Naive thymus-derived CD8-positive, alpha-beta T cell (primary cell): ENCODE measurements around the gene ASF1B. TPM values are rescaled to one million over a fixed set of nuclear protein-coding genes. Genes with fewer than 3 reads are reported as not detected.
A peak's percentile ranks its signal among the peaks of the same experiment; 100 is the strongest.
"Not testable (repeated sequence)": the region's sequence is repeated elsewhere in the genome, so short reads cannot be mapped to it uniquely, and the experiment has no call there.

Experiments
- ATAC-seq, 2 donors: fragments of 150-1000 bp; cut with Tn5 transposase in 1 of 2; sonication (Bioruptor Pico), chemical (Tn5 transposase) in 1 of 2; 1 replicate in 1 of 2; 2 replicates in 1 of 2; pipeline ENCODE4 v1.10.0; 2021; ENCODE audit warnings: mild to moderate bottlenecking in 2 of 2, moderate library complexity in 2 of 2
- POLR2A ChIA-PET: fragments of 350-600 bp; sonication (Branson Sonifier 250); formaldehyde crosslinking; loops from one replicate; lab custom pipeline; 2021; ENCODE audit warnings: antibody characterized with exemption; lab: Charles Lee
- DNase-seq, 10 donors: peaks; one replicate each; pipeline versions ENCODE4 v3.0.0 to v3.0.0-alpha.2; 2020 to 2022
- H3K27ac Mint-ChIP-seq, 10 donors: one replicate each; pipeline ENCODE4 v1.8.0; 2020 to 2022; ENCODE audit warnings: mild to moderate bottlenecking in 10 of 10, mixed read lengths in 10 of 10, moderate library complexity in 4 of 10, inconsistent platforms in 1 of 10
- H3K27me3 Mint-ChIP-seq, 5 donors: one replicate each; pipeline ENCODE4 v1.8.0; 2021 to 2022; ENCODE audit warnings: mixed read lengths in 5 of 5
- H3K36me3 Mint-ChIP-seq, 3 donors: one replicate each; pipeline ENCODE4 v1.8.0; 2020 to 2022; ENCODE audit warnings: mixed read lengths in 3 of 3, mild to moderate bottlenecking in 2 of 3, inconsistent platforms in 1 of 3
- H3K4me1 Mint-ChIP-seq, 4 donors: one replicate each; pipeline ENCODE4 v1.8.0; 2021 to 2022; ENCODE audit warnings: mixed read lengths in 4 of 4
- H3K4me3 Mint-ChIP-seq, 10 donors: one replicate each; pipeline ENCODE4 v1.8.0; 2020 to 2022; ENCODE audit warnings: mild to moderate bottlenecking in 10 of 10, mixed read lengths in 10 of 10, moderate library complexity in 6 of 10, inconsistent platforms in 1 of 10
- H3K9me3 Mint-ChIP-seq, 9 donors: one replicate each; pipeline ENCODE4 v1.8.0; 2020 to 2022; ENCODE audit warnings: mixed read lengths in 9 of 9, mild to moderate bottlenecking in 3 of 9, inconsistent platforms in 1 of 9, moderate library complexity in 1 of 9
- polyA plus RNA-seq, 3 donors: library from polyadenylated mRNA; unstranded; fragments of 300-500 nt; fragmentation: Illumina TruSeq; gene quantifications; one replicate each; pipeline ENCODE4 v1.2.3, GENCODE V29; 2021
- total RNA-seq, 8 experiments: library from RNA in 2 of 8; stranded (reverse) in 2 of 8; gene quantifications; one replicate each; pipeline ENCODE4 v1.2.3 and lab custom pipeline; 2021 to 2026

ASF1B gene
- total and polyA plus RNA-seq, 5 experiments from 2014 or later, result 2.3 to 4.6 (median 3.7) TPM

DNA sequence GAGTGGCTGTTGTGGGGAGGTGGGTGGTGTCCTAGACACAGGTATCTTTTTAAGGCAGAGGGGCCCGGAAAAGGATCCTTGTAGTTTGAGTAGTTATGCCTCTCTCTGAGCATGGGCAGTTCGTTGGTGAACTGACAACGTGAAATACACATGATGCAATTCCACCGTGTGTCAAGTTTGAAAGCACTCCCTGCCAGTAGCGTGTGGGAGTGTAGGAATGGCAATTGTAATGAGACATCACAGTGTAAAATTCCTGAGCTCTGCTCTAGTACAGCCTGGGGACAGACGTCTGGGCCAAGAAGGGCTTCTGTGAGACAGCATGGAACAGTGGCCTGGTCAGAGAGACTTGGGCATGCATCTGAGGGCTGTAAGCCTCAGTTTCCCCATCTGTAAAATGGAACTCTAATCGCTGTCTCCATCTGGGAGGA, 10.4 kb upstream of the ASF1B start:
- DNase-seq (no peak), ATAC-seq (no peak)
- Mint-ChIP-seq H3K9me3 (no peaks in the 10 kb centered on the region), H3K27ac (peak overlapping the region in 8 of 10 donors; percentile 25 to 99 (median 74)), H3K36me3 (no peaks in the 10 kb centered on the region), H3K4me1 (peaks cover 29 to 50% (median 46%) of the 10 kb centered on the region in 4 donors), H3K4me3 (peak overlapping the region in 1 of 10 donors; percentile 14), H3K27me3 (no peaks in the 10 kb centered on the region)
- POLR2A ChIA-PET, result interaction anchor here (0.6 to 5.8 kb wide), 4 partner anchors 10 to 81 kb away, joined by 4 to 45 read pairs (median 22); partner anchors contain the start of gene ASF1B

DNA sequence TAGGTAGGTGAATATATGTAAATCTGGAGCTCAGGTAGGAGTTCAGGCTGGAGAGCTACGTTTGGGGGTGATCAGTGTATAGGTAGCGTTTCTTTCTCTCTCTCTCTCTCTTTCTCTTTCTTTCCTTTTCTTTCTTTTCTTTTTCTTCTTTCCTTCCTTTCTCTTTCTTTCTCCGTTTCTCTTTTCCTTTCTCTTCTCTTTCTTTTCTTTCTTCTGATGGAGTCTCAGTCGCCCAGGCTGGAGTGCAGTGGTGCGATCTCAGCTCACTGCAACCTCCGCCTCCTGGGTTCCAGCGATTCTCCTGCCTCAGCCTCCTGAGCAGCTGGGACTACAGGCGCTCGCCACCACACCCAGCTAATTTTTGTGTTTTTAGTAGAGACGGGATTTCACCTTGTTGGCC, 9.8 kb upstream of the ASF1B start:
- not testable (repeated sequence) for H3K9me3 Mint-ChIP-seq, ATAC-seq, H3K36me3 Mint-ChIP-seq, DNase-seq, H3K4me3 Mint-ChIP-seq, H3K27me3 Mint-ChIP-seq
- Mint-ChIP-seq H3K27ac (peak overlapping the region in 7 of 10 donors; percentile 34 to 81 (median 70)), H3K4me1 (peaks cover 30 to 55% (median 50%) of the 10 kb centered on the region in 4 donors)
- POLR2A ChIA-PET, result interaction anchor here (2.2 to 5.8 kb wide), 2 partner anchors 9 to 10 kb away, joined by 8 to 45 read pairs; partner anchors contain the start of gene ASF1B

DNA sequence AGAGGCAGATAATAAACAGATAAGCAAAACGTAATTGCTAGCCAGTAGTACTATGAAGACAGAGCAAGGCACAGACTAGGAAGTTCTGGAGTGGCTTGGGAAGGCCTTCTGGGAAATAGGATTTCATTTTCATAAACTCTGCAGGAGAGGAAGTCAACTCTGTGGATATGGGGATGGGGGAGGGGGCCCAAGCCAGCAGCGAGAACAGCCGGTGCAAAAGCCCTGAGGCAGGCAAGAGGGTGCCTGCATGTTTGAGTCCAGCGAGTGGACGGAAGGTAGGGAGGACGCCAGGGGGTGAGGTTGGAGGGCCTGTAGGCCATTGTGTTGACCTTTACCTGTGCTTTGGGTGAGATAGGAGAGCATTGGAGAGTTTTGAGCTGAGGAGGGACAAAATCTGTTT, 9.0 kb upstream of the ASF1B start:
- POLR2A ChIA-PET, result interaction anchor here (0.7 to 2.2 kb wide), 2 partner anchors 9 to 54 kb away, joined by 3 to 8 read pairs; partner anchors contain the start of gene ASF1B
- Mint-ChIP-seq H3K9me3 (no peaks in the 10 kb centered on the region), H3K4me3 (no peak overlapping the region), H3K36me3 (peaks cover 0 to 3% (median 0%) of the 10 kb centered on the region in 3 donors), H3K27ac (peak overlapping the region in 7 of 10 donors; percentile 8 to 69 (median 43)), H3K27me3 (no peaks in the 10 kb centered on the region), H3K4me1 (peaks cover 30 to 55% (median 51%) of the 10 kb centered on the region in 4 donors)
- ATAC-seq (no peak), DNase-seq (no peak)

DNA sequence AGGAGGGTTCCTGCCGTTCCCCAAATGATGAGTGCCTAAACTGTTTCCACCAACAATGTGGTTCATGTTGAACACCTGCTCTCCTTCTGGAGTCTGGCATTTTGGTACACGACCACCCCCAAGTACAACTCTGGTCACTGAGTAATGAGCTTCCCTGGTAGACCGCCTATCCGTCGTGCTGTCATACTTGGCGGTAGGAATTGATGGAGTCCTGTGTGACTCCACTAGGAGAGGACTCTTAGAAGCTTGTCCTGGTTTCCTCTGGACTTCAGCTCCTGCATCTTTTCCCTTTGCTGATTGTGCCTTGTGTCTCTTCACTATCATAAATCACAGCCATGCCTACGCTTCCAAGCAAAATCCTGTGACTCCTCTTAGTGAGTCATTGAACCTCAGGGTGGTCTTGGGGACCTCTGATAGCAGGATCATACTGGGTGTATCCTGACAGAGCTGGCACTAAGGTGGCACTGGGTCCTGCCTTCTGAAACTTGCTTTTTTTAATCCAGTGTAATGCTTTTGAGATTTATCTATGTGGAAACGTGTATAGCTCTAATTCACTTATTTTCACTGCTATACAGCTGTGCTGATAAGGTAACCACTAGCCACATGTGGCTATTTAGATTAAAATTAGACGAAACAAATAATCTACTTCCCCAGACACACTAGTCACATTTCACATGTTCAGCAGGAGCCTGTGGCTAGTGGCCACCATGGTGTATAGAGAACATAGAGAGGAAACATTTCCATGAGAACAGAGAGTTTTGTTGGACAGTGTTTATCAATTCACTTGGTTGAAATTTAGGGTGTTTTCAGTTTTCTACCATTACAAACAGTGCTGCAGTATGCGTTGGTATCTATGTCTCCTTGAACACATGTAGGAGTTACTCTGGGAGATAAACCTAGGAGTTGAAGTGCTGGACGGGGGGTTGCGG, 6.1 kb upstream of the ASF1B start:
- Mint-ChIP-seq H3K9me3 (no peaks in the 10 kb centered on the region), H3K4me3 (peak overlapping the region in 3 of 10 donors; percentile 0 to 22 (median 9)), H3K27ac (peak overlapping the region in 7 of 10 donors; percentile 11 to 74 (median 56)), H3K4me1 (peaks cover 16 to 44% (median 40%) of the 10 kb centered on the region in 4 donors), H3K36me3 (peaks cover 0 to 4% (median 3%) of the 10 kb centered on the region in 3 donors), H3K27me3 (no peaks in the 10 kb centered on the region)
- no peak for ATAC-seq
- POLR2A ChIA-PET, result interaction anchor here (0.5 kb wide), 1 partner anchor 1886 kb away, joined by 3 read pairs; no protein-coding TSS in a partner anchor
- no peak for DNase-seq

DNA sequence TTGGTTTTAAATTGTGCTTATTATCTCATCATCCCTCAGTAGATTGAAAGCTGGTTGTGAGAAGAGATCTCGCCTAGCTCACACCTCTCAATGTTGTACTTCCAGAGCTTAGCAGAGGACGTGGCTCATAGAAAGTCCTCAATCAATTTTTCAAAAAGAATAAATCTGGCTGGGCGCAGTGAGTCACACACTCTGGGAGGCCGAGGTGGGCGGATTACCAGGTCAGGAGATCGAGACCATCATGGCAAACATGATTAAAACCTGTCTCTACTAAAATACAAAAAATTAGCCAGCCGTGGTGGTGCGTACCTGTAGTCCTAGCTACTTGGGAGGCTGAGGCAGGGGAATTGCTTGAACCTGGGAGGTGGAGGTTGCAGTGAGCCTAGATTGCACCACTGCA, 4.7 kb upstream of the ASF1B start:
- H3K27ac Mint-ChIP-seq, result peak overlapping the region in 7 of 10 donors; percentile 6 to 63 (median 43)
- POLR2A ChIA-PET, result interaction anchor here (0.6 to 1.1 kb wide), 3 partner anchors 8 to 59 kb away, joined by 3 read pairs; no protein-coding TSS in a partner anchor
- H3K27me3 Mint-ChIP-seq, result no peaks in the 10 kb centered on the region

DNA sequence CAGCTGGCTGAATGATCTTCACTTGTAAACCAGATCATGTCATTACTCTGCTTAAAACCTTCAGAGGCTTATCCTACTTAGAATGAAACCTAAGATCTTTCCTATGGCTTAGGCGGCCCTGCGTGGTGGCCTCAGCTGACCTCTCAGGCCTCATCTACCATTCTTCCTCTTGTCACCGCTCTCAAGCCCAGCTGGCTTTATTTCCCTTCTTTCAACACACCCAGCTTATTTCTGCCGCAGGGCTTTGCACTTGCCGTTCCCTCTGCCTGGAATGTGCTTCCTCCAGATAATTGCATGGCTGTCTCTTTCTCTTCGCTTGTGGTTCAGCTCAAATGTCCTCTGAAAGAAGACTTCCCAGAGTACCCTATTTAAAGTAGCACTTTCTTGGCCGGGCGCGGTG, 3.6 kb upstream of the ASF1B start:
- no peaks in the 10 kb centered on the region for H3K9me3 Mint-ChIP-seq
- no peaks in the 10 kb centered on the region for H3K27me3 Mint-ChIP-seq
- ATAC-seq (no peak), DNase-seq (no peak)
- H3K27ac Mint-ChIP-seq, result peak overlapping the region in 7 of 10 donors; percentile 3 to 92 (median 6)
- H3K4me3 Mint-ChIP-seq, result peak overlapping the region in 7 of 10 donors; percentile 4 to 60 (median 13)
- POLR2A ChIA-PET, result interaction anchor here (0.6 to 1.3 kb wide), 5 partner anchors 9 to 250 kb away, joined by 3 to 8 read pairs (median 4); no protein-coding TSS in a partner anchor
- peaks cover 19 to 47% (median 43%) of the 10 kb centered on the region in 4 donors for H3K4me1 Mint-ChIP-seq
- H3K36me3 Mint-ChIP-seq, result peaks cover 0 to 4% (median 3%) of the 10 kb centered on the region in 3 donors

More for the DNA sequence above, 4.7 kb upstream of the ASF1B start:
- DNase-seq (no peak), ATAC-seq (no peak)
- Mint-ChIP-seq H3K9me3 (no peaks in the 10 kb centered on the region), H3K4me3 (peak overlapping the region in 2 of 10 donors; percentile 20 to 30), H3K36me3 (peaks cover 0 to 4% (median 3%) of the 10 kb centered on the region in 3 donors), H3K4me1 (peaks cover 17 to 49% (median 38%) of the 10 kb centered on the region in 4 donors)

DNA sequence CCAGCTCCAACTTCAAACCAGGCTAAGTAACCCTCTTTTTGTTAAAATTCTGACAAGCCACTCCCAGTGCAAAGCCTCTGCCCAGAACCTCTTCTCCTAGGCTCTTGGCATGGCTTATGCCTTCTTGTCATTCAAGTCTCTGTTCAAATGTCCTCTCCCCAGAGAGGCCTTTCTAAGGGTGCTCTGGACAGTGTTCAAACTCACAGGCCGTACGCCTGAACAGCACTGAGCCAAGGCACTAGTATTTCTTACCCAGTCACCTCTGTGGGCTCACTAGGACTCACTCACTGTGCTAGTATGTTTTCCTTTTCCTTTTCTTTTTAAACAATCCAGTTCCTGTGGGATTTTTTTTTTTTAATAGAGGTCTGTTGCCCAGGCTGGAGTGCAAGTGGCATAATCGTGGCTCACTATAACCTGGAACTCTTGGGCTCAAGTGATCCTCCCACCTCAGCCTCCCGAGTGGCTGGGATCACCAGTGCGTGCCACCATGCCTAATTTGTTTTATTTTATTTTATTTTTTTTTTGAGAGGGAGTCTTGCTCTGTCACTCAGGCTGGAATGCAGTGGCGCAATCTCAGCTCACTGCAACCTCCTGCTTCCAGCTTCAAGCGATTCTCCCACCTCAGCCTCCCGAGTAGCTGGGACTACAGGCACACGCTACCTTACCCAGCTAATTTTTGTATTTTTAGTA, 2.3 kb upstream of the ASF1B start:
- POLR2A ChIA-PET, result interaction anchor here (0.6 to 4.6 kb wide), 5 partner anchors 10 to 384 kb away, joined by 3 to 46 read pairs (median 8); partner anchors contain the start of gene PRKACA
- DNase-seq (no peak), ATAC-seq (no peak)
- H3K9me3 Mint-ChIP-seq, result no peaks in the 10 kb centered on the region
- peaks cover 19 to 47% (median 44%) of the 10 kb centered on the region in 4 donors for H3K4me1 Mint-ChIP-seq
- H3K27ac Mint-ChIP-seq, result peak overlapping the region; percentile 21 to 92 (median 78)
- H3K36me3 Mint-ChIP-seq, result peaks cover 0 to 4% (median 3%) of the 10 kb centered on the region in 3 donors
- H3K4me3 Mint-ChIP-seq, result peak overlapping the region; percentile 49 to 83 (median 68)
- no peaks in the 10 kb centered on the region for H3K27me3 Mint-ChIP-seq

DNA sequence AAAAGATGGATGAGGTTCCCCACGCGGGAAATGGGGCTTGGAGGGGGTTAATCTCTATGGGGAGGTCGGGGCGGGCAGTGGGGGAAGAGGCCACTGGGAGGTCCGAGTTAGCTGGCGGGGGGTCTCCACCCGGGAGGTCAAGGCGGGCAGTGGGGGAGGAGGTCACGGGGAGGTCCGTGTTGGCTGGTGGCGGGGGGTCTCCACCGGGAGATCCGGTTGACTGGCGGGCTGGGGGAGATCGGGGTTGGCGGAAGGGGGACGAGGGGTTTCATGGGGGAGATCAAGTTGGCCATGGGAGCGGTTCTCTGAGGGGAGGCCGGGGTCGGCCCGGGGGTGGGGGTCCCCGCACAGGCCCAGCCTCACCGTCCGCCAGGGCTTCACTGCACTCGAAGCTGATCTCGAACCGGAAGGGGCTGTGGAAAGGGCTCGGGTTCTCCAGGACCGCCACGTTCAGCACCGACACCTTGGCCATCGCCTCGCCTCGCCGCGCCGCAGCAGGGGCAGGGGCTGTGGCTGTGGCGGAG, 342 bp downstream of the ASF1B start:
- ATAC-seq (no peak), DNase-seq (no peak)
- Mint-ChIP-seq H3K4me1 (peaks cover 10 to 33% (median 26%) of the 10 kb centered on the region in 4 donors), H3K27ac (peak overlapping the region in 7 of 10 donors; percentile 29 to 91 (median 56)), H3K9me3 (no peaks in the 10 kb centered on the region), H3K4me3 (peak overlapping the region; percentile 77 to 96 (median 91)), H3K36me3 (peaks cover 0 to 4% (median 1%) of the 10 kb centered on the region in 3 donors), H3K27me3 (no peaks in the 10 kb centered on the region)
- POLR2A ChIA-PET, result interaction anchor here (0.6 to 4.6 kb wide), 33 partner anchors 9 to 436 kb away, joined by 3 to 46 read pairs (median 5); partner anchors contain the start of genes ADGRE5, DNAJB1, GIPC1 and IL27RA

DNA sequence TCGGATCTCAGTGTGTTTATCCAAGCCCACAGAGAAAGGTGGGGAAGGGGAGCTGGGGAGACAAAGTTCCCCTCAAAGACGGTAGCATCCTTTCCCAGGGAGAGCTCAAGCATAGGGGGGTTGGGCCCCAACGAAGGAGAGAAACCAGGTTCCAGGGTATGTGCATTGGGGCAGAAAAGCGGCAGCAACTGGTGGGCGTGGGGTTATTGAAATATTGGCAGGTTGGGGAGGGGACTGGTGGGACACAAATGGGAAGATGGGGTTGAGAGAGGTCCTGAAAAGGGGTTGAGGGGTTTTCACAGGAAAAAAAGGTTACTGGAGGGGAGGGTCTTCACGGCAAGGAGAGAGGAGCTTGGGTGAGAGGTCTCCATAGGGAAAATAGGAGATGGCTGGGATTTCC, 1.0 kb downstream of the ASF1B start:
- POLR2A ChIA-PET, result interaction anchor here (0.5 to 4.6 kb wide), 12 partner anchors 10 to 389 kb away, joined by 3 to 46 read pairs (median 8); partner anchors contain the start of gene PRKACA
- Mint-ChIP-seq H3K36me3 (peaks cover 0 to 4% (median 0%) of the 10 kb centered on the region in 3 donors), H3K27me3 (no peaks in the 10 kb centered on the region), H3K4me3 (peak overlapping the region; percentile 67 to 91 (median 76)), H3K4me1 (peaks cover 10 to 31% (median 26%) of the 10 kb centered on the region in 4 donors), H3K9me3 (no peaks in the 10 kb centered on the region), H3K27ac (peak overlapping the region in 7 of 10 donors; percentile 66 to 84 (median 80))
- DNase-seq, result no peak
- no peak for ATAC-seq

DNA sequence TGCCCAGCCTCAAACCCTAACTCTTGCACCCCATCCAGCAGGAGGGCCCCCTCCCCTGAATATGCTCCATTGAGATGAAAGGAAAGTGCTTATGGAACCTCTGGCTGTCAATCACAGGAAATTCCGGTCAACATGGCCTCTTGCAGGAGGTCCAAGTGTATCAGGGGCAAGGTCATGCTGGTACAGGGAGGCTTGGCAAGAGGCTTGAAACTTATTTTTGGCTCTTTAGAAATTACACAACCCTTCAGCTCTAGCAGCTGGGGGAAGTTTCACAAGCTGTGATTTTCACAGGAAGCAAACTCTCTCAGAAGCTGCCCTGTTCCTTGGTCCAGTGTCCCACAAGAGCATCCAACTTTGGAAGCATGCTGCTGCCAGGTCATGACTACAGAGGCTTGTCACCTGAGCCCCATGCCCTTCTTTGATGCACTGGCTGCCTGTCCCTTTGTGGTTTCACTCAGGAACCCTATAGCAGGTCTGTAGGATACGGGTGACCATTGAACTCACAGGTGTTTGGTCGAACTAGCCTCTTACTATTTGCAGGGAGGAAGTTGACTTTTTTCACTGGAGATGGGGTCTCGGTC, 8.4 kb downstream of the ASF1B start:
- DNase-seq (no peak), ATAC-seq (no peak)
- no peaks in the 10 kb centered on the region for H3K27me3 Mint-ChIP-seq
- H3K4me1 Mint-ChIP-seq, result peaks cover 0 to 8% (median under 1%) of the 10 kb centered on the region in 4 donors
- no peaks in the 10 kb centered on the region for H3K9me3 Mint-ChIP-seq
- no peaks in the 10 kb centered on the region for H3K36me3 Mint-ChIP-seq
- no peak overlapping the region for H3K27ac Mint-ChIP-seq
- no peak overlapping the region for H3K4me3 Mint-ChIP-seq
- POLR2A ChIA-PET, result no interaction called here

DNA sequence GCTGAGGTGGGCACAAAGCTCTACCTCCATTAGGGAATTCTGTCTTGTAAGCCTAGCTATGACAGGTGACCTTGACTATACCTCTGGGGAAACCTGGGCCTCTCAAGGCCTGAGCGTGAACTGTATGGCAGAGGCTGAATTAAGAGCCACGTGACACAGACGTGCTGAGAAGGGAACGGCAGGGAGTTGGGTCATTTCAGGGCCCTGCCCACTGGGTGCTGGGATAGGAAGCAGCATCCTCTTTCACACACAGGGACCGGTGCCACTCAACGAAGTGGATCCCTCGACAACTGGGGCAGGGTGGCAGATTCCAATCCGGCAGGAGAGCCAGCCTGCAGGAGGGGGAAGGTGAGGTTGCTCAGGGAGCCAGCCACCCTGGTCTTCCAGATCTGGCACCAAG, 9.2 kb downstream of the ASF1B start:
- no peak for ATAC-seq
- no peaks in the 10 kb centered on the region for H3K27me3 Mint-ChIP-seq
- no peak overlapping the region for H3K4me3 Mint-ChIP-seq
- no peak overlapping the region for H3K27ac Mint-ChIP-seq
- POLR2A ChIA-PET, result interaction anchor here (0.6 kb wide), 1 partner anchor 373 kb away, joined by 3 read pairs; no protein-coding TSS in a partner anchor
- H3K36me3 Mint-ChIP-seq, result no peaks in the 10 kb centered on the region
- H3K4me1 Mint-ChIP-seq, result peaks cover 0 to 8% (median under 1%) of the 10 kb centered on the region in 4 donors
- H3K9me3 Mint-ChIP-seq, result no peaks in the 10 kb centered on the region
- DNase-seq, result no peak
